Trophoblast cell (in vitro differentiated cells and primary cell): ENCODE results near the gene SIK3.

Source experiments
- DNase-seq, 2 donors: peaks; one replicate each; pipeline ENCODE4 v3.0.0-alpha.2; 2016
- H2AFZ ChIP-seq: 2 replicates; pipeline ENCODE4 v1.6.1; 2013; ENCODE audit warnings: low read length, moderate library complexity, mild to moderate bottlenecking; ENCODE audit not compliant: insufficient read depth, poor library complexity
- H2AK5ac ChIP-seq: 2 replicates; pipeline ENCODE4 v1.6.1; 2013; ENCODE audit warnings: mild to moderate bottlenecking, low read length
- H2BK120ac ChIP-seq: 2 replicates; pipeline ENCODE4 v1.6.1; 2013; ENCODE audit warnings: low read length, mild to moderate bottlenecking, moderate library complexity; ENCODE audit not compliant: insufficient read depth, poor library complexity
- H2BK12ac ChIP-seq: 2 replicates; pipeline ENCODE4 v1.6.1; 2013; ENCODE audit warnings: mild to moderate bottlenecking, low read length, moderate library complexity
- H2BK5ac ChIP-seq: 2 replicates; pipeline ENCODE4 v1.6.1; 2013; ENCODE audit warnings: low read length, low read depth, moderate library complexity, mild to moderate bottlenecking; ENCODE audit not compliant: poor library complexity
- H3K14ac ChIP-seq: 2 replicates; pipeline ENCODE4 v1.6.1; 2013; ENCODE audit warnings: mild to moderate bottlenecking, low read length
- H3K18ac ChIP-seq: 2 replicates; pipeline ENCODE4 v1.6.1; 2013; ENCODE audit warnings: mild to moderate bottlenecking, low read length
- H3K23ac ChIP-seq: 2 replicates; pipeline ENCODE4 v1.6.1; 2013; ENCODE audit warnings: low read length
- H3K27ac ChIP-seq: 2 replicates; pipeline ENCODE4 v1.5.1; 2013; ENCODE audit warnings: low read depth, mild to moderate bottlenecking, inconsistent platforms, low read length, moderate library complexity
- H3K27me3 ChIP-seq: 2 replicates; pipeline ENCODE4 v1.6.1; 2013; ENCODE audit warnings: inconsistent platforms, mild to moderate bottlenecking, low read length, moderate library complexity; ENCODE audit not compliant: insufficient read depth
- H3K36me3 ChIP-seq, 2 experiments: 1 replicate in 1 of 2; 2 replicates in 1 of 2; pipeline ENCODE4 v1.6.1; 2013; ENCODE audit warnings: low read length in 2 of 2, mild to moderate bottlenecking in 2 of 2, moderate library complexity in 1 of 2; ENCODE audit not compliant: insufficient read depth in 2 of 2, control insufficient read depth in 1 of 2
- H3K4ac ChIP-seq: 2 replicates; pipeline ENCODE4 v1.6.1; 2013; ENCODE audit warnings: low read depth, mild to moderate bottlenecking, low read length, moderate library complexity
- H3K4me1 ChIP-seq, 2 experiments: 1 replicate in 1 of 2; 2 replicates in 1 of 2; pipeline ENCODE4 v1.6.1; 2013; ENCODE audit warnings: low read length in 2 of 2, mild to moderate bottlenecking in 2 of 2, moderate library complexity in 1 of 2; ENCODE audit not compliant: insufficient read depth in 2 of 2, control insufficient read depth in 1 of 2
- H3K4me2 ChIP-seq: 2 replicates; pipeline ENCODE4 v1.6.1; 2013; ENCODE audit warnings: inconsistent platforms, mild to moderate bottlenecking, low read length, moderate library complexity
- H3K4me3 ChIP-seq: 2 replicates; pipeline ENCODE4 v1.5.1; 2013; ENCODE audit warnings: mild to moderate bottlenecking, low read depth, low read length, inconsistent platforms
- H3K79me1 ChIP-seq: one replicate; pipeline ENCODE4 v1.6.1; 2013; ENCODE audit warnings: low read length
- H3K79me2 ChIP-seq: 2 replicates; pipeline ENCODE4 v1.6.1; 2013; ENCODE audit warnings: low read length, mild to moderate bottlenecking; ENCODE audit not compliant: control insufficient read depth, insufficient read depth, poor library complexity
- H3K9ac ChIP-seq: 2 replicates; pipeline ENCODE4 v1.6.1; 2013; ENCODE audit warnings: mild to moderate bottlenecking, low read length
- H3K9me3 ChIP-seq: 2 replicates; pipeline ENCODE4 v1.6.1; 2013; ENCODE audit warnings: low read depth, mild to moderate bottlenecking, control low read depth, inconsistent platforms, low read length; ENCODE audit not compliant: insufficient read depth
- H4K12ac ChIP-seq: 2 replicates; pipeline ENCODE4 v1.6.1; 2013; ENCODE audit warnings: low read depth, mild to moderate bottlenecking, low read length, moderate library complexity
- H4K8ac ChIP-seq: 2 replicates; pipeline ENCODE4 v1.6.1; 2013; ENCODE audit warnings: low read depth, mild to moderate bottlenecking, low read length, moderate library complexity
- H4K91ac ChIP-seq: one replicate; pipeline ENCODE4 v1.6.1; 2013; ENCODE audit warnings: low read depth, mild to moderate bottlenecking, low read length, moderate library complexity
- whole genome bisulfite sequencing: extraction: QIAGEN DNeasy Blood & Tissue Kit; methylation state at CpG from one replicate; pipeline ENCODE4 v1.1.7; 2013; ENCODE audit warnings: missing lambda C conversion rate; ENCODE audit not compliant: insufficient read length, insufficient coverage; ENCODE audit errors: extremely low coverage; 5-methylcytosine and 5-hydroxymethylcytosine counted together

SIK3 gene

GRCh38 chr11:116853461-116854073 is 244.7 kb downstream of the SIK3 start:
- no peak overlapping the region for H3K14ac ChIP-seq
- H2BK120ac ChIP-seq, result no peak overlapping the region
- H3K27ac ChIP-seq, result no peak overlapping the region
- H2AK5ac ChIP-seq, result no peak overlapping the region
- no peaks in the 10 kb centered on the region for H3K27me3 ChIP-seq
- H3K4me1 ChIP-seq, result no peaks in the 10 kb centered on the region
- no peak overlapping the region for H4K8ac ChIP-seq
- H3K36me3 ChIP-seq, result peaks cover 19 to 28% of the 10 kb centered on the region in 2 experiments
- no peak overlapping the region for H3K9ac ChIP-seq
- no peak overlapping the region for H2BK12ac ChIP-seq
- no peak overlapping the region for H2BK5ac ChIP-seq
- no peak overlapping the region for H3K4me2 ChIP-seq
- no peaks in the 10 kb centered on the region for H3K79me1 ChIP-seq
- H3K18ac ChIP-seq, result no peak overlapping the region
- no peak overlapping the region for H4K12ac ChIP-seq
- DNase-seq, result peak in 1 of 2 donors; percentile 25
- H3K4ac ChIP-seq, result no peak overlapping the region
- no CpG with 5 or more reads among the region's 6 CpGs for WGBS
- H3K79me2 ChIP-seq, result no peaks in the 10 kb centered on the region
- no peak overlapping the region for H3K4me3 ChIP-seq
- no peak overlapping the region for H3K23ac ChIP-seq
- no peak overlapping the region for H2AFZ ChIP-seq
- H3K9me3 ChIP-seq, result no peaks in the 10 kb centered on the region
- no peak overlapping the region for H4K91ac ChIP-seq

DNA sequence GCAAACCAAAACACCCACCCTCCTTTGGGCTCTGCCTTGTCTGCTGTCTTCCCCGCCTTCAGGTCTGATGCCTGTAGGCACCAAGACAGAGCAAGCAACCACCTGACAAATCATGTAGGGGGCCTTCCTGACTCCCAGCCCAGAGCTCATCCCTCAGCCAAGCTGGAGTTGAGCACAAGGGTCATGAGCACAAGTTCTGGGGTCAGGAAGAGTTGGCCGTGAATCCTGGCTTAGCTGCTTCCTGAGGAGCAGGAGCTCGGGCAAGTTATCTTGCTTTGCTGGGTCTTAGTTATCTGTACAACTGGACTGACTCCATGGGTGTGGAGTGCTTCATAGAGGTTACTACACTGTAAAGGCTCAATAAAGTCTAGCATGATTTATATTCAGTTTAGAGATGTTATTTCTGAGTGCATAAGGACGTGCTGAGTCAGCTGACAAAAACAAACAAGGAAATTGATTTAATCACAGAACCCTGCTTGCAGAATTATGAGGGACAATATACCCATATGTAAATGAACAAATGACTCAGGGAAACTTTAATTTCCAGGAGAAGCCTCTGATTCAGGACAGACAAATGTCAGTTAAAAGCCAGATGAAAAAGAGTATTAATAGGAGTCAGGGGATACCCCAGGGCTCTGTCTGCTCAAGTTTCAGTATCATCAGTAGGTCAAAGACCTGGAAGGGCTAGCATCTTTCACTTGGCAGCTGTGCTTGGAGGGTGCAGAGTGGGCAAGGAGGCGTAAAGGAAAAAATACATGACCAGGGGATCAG is 245.8 kb downstream of the SIK3 start:
- Histone ChIP-seq H3K4me2 (no peak overlapping the region), H3K23ac (peak overlapping the region; percentile 22), H2AK5ac (no peak overlapping the region), H4K12ac (no peak overlapping the region), H4K91ac (no peak overlapping the region), H3K36me3 (peaks cover 13 to 23% of the 10 kb centered on the region in 2 experiments), H3K9ac (no peak overlapping the region), H3K18ac (no peak overlapping the region), H3K14ac (no peak overlapping the region), H2AFZ (no peak overlapping the region), H3K27me3 (no peaks in the 10 kb centered on the region), H2BK5ac (no peak overlapping the region), H3K4me1 (no peaks in the 10 kb centered on the region), H3K4ac (no peak overlapping the region), H3K9me3 (no peaks in the 10 kb centered on the region), H3K79me1 (no peaks in the 10 kb centered on the region), H3K27ac (no peak overlapping the region), H2BK12ac (no peak overlapping the region), H2BK120ac (no peak overlapping the region), H3K79me2 (no peaks in the 10 kb centered on the region), H4K8ac (no peak overlapping the region), H3K4me3 (no peak overlapping the region)
- DNase-seq, result no peak
- no CpG with 5 or more reads among the region's 5 CpGs for WGBS

- Histone ChIP-seq H3K36me3 (peaks cover 17 to 30% of the 10 kb centered on the region in 2 experiments), H3K4me2 (no peak overlapping the region), H2AK5ac (no peak overlapping the region), H3K18ac (no peak overlapping the region), H3K9me3 (no peaks in the 10 kb centered on the region), H3K9ac (no peak overlapping the region), H2BK120ac (no peak overlapping the region), H2AFZ (no peak overlapping the region), H3K23ac (no peak overlapping the region), H3K27ac (no peak overlapping the region), H4K12ac (no peak overlapping the region), H3K14ac (no peak overlapping the region), H3K4ac (no peak overlapping the region), H3K4me1 (no peaks in the 10 kb centered on the region), H4K91ac (no peak overlapping the region), H3K79me2 (no peaks in the 10 kb centered on the region), H3K4me3 (no peak overlapping the region), H2BK5ac (no peak overlapping the region), H4K8ac (no peak overlapping the region), H2BK12ac (no peak overlapping the region), H3K27me3 (no peaks in the 10 kb centered on the region), H3K79me1 (no peaks in the 10 kb centered on the region)
- DNase-seq, result no peak
- WGBS, result no CpG with 5 or more reads among the region's 7 CpGs
Observed at GRCh38 chr11:116851626-116852025, 246.6 kb downstream of the SIK3 start.

DNA sequence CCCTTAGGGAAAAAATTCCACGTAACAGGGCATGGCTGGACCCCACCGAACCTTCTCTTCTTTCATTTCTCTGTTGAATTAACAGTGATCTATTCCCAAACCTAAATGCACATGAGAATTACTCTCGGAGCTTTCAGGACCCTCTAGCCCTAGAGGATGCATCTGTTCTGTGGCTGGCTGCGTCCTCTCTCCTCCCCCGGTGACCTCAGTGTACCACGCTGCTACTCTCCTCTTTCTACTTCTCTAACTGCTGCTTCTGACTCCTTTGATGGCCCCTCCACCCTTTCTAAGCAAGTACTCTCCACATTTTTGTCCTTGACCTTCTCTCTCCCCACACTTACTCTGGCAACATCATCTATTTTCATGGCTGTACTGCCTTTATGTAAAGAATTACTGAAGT is 248.7 kb downstream of the SIK3 start:
- Histone ChIP-seq H3K79me2 (no peaks in the 10 kb centered on the region), H4K91ac (no peak overlapping the region), H2BK5ac (no peak overlapping the region), H3K4me2 (no peak overlapping the region), H3K27ac (no peak overlapping the region), H3K23ac (no peak overlapping the region), H2BK120ac (no peak overlapping the region), H3K9ac (no peak overlapping the region), H2AFZ (no peak overlapping the region), H3K4me3 (no peak overlapping the region), H3K4ac (no peak overlapping the region), H3K36me3 (peaks cover 23 to 36% of the 10 kb centered on the region in 2 experiments), H4K12ac (no peak overlapping the region), H4K8ac (no peak overlapping the region), H3K79me1 (no peaks in the 10 kb centered on the region), H2AK5ac (no peak overlapping the region), H3K18ac (no peak overlapping the region), H3K9me3 (no peaks in the 10 kb centered on the region), H3K14ac (no peak overlapping the region), H3K27me3 (no peaks in the 10 kb centered on the region), H2BK12ac (no peak overlapping the region), H3K4me1 (no peaks in the 10 kb centered on the region)
- no CpG with 5 or more reads among the region's 6 CpGs for WGBS
- DNase-seq, result no peak
